GM18520 (cell line): ENCODE results near the gene ASB2.

ENCODE experiments used
- ATAC-seq: cut with Tn5 transposase; IDR thresholded peaks from one replicate; pipeline ENCODE4 v1.9.1; 2021; ENCODE audit not compliant: unreplicated experiment

The ASB2 gene

GRCh38 chr14:94001501-94002396 is 25.4 kb upstream of the ASB2 start:
- peak; percentile 31 for ATAC-seq

GRCh38 chr14:94001016-94001415 is 24.6 kb upstream of the ASB2 start:
- ATAC-seq = no peak

GRCh38 chr14:94000267-94000666 is 23.9 kb upstream of the ASB2 start:
- ATAC-seq = no peak

- ATAC-seq = no peak
Observed at GRCh38 chr14:93999573-93999972, 23.2 kb upstream of the ASB2 start.

- no peak for ATAC-seq
Observed at GRCh38 chr14:93998871-93999403, 22.6 kb upstream of the ASB2 start.

GRCh38 chr14:93997916-93998870 is 21.8 kb upstream of the ASB2 start:
- no peak for ATAC-seq

- ATAC-seq = no peak
Observed at GRCh38 chr14:93997082-93997481, 20.7 kb upstream of the ASB2 start, which contains the start of gene CCDC197. Gene CCDC197, plus strand, starts transcription at chr14:93997301. Its CDS starts 831 bp downstream, at chr14:93998132.

- no peak for ATAC-seq
Observed at GRCh38 chr14:93996130-93996695, 19.8 kb upstream of the ASB2 start.

- ATAC-seq = no peak
Observed at GRCh38 chr14:93994919-93995682, 18.7 kb upstream of the ASB2 start.

GRCh38 chr14:93993382-93993781 is 17.0 kb upstream of the ASB2 start:
- ATAC-seq = no peak

GRCh38 chr14:93991649-93992048 is 15.3 kb upstream of the ASB2 start:
- no peak for ATAC-seq

GRCh38 chr14:93991212-93991611 is 14.8 kb upstream of the ASB2 start:
- no peak for ATAC-seq

GRCh38 chr14:93989939-93990338 is 13.6 kb upstream of the ASB2 start:
- ATAC-seq = peak; percentile 68

- no peak for ATAC-seq
Observed at GRCh38 chr14:93987815-93988476, 11.6 kb upstream of the ASB2 start.

GRCh38 chr14:93987376-93987775 is 11.0 kb upstream of the ASB2 start:
- no peak for ATAC-seq

GRCh38 chr14:93986955-93987354 is 10.6 kb upstream of the ASB2 start:
- no peak for ATAC-seq

GRCh38 chr14:93984987-93985410 is 8.6 kb upstream of the ASB2 start:
- no peak for ATAC-seq

- ATAC-seq = no peak
Observed at GRCh38 chr14:93984070-93984469, 7.7 kb upstream of the ASB2 start.

- ATAC-seq = no peak
Observed at GRCh38 chr14:93982230-93983007, 6.0 kb upstream of the ASB2 start.
